Transverse colon (tissue), 4 donors: ENCODE data around the gene LAD1.

Source experiments
- POLR2A ChIP-seq: fragments of 450-650 bp; IDR thresholded peaks from one replicate; pipeline ENCODE4 v1.6.1; 2016; ENCODE audit warnings: antibody characterized with exemption, mild to moderate bottlenecking, moderate library complexity
- POLR2AphosphoS5 ChIP-seq, 3 donors: sonication (generic); formaldehyde crosslinking; IDR thresholded peaks; one replicate each; pipeline ENCODE4 v1.6.1; 2016; ENCODE audit warnings: antibody characterized with exemption in 3 of 3
- TF ChIP-seq, protein P1 (sequence below), 5 experiments: fragments of 200-600 bp in 3 of 5; fragments of 450-650 bp in 2 of 5; sonication (generic) in 3 of 5; IDR thresholded peaks; 1 replicate in 2 of 5; 2 replicates in 3 of 5; pipeline ENCODE4 v1.5.1; 2016 to 2017; ENCODE audit warnings: antibody characterized with exemption in 5 of 5, inconsistent platforms in 3 of 5, mild to moderate bottlenecking in 2 of 5, moderate library complexity in 1 of 5

DNA sequence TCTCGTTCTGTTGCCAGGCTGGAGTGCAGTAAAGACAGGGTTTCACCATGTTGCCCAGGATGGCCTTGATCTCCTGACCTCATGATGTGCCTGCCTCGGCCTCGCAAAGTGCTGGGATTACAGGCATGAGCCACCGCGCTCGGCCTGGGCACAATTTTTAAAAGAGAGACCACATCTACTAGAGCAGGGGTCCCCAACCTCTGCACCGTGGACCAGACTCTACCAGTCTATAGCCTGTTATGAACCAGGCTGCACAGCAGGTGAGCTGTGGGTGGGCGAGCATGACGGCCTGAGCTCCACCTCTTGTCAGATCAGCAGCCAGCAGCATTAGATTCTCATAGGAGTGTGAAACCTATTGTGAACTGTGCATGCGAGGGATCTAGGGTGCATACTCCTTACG is 42.4 kb downstream of the LAD1 start:
- TF ChIP-seq, protein P1, sequence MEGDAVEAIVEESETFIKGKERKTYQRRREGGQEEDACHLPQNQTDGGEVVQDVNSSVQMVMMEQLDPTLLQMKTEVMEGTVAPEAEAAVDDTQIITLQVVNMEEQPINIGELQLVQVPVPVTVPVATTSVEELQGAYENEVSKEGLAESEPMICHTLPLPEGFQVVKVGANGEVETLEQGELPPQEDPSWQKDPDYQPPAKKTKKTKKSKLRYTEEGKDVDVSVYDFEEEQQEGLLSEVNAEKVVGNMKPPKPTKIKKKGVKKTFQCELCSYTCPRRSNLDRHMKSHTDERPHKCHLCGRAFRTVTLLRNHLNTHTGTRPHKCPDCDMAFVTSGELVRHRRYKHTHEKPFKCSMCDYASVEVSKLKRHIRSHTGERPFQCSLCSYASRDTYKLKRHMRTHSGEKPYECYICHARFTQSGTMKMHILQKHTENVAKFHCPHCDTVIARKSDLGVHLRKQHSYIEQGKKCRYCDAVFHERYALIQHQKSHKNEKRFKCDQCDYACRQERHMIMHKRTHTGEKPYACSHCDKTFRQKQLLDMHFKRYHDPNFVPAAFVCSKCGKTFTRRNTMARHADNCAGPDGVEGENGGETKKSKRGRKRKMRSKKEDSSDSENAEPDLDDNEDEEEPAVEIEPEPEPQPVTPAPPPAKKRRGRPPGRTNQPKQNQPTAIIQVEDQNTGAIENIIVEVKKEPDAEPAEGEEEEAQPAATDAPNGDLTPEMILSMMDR (IDR thresholded peaks at IDR 0.05): no peak
- TF ChIP-seq POLR2A (no peak), POLR2AphosphoS5 (IDR thresholded peaks at IDR 0.05) (no peak)
